Retina (tissue), 1 donor: Measurements from ENCODE around the gene TP53TG5.

Source experiments
- DNase-seq: peaks from one replicate; pipeline ENCODE4 v3.0.0-alpha.2; 2016

The TP53TG5 gene

GRCh38 chr20:45405571-45406259 lies 27.6 kb upstream of the TP53TG5 start:
- peak; percentile 71 for DNase-seq

- DNase-seq, result no peak
Observed at GRCh38 chr20:45404438-45404837, 26.3 kb upstream of the TP53TG5 start.

- no peak for DNase-seq
Observed at GRCh38 chr20:45402946-45403345, 24.8 kb upstream of the TP53TG5 start.

GRCh38 chr20:45400346-45401031 lies 22.4 kb upstream of the TP53TG5 start:
- DNase-seq, result no peak

GRCh38 chr20:45399018-45399417 lies 20.9 kb upstream of the TP53TG5 start:
- no peak for DNase-seq

- DNase-seq, result no peak
Observed at GRCh38 chr20:45395114-45395415, 16.9 kb upstream of the TP53TG5 start.

- DNase-seq, result no peak
Observed at GRCh38 chr20:45394221-45395113, 16.3 kb upstream of the TP53TG5 start.

- DNase-seq, result no peak
Observed at GRCh38 chr20:45392733-45393132, 14.6 kb upstream of the TP53TG5 start.

GRCh38 chr20:45391559-45391958 lies 13.4 kb upstream of the TP53TG5 start:
- no peak for DNase-seq

GRCh38 chr20:45390931-45391330 lies 12.8 kb upstream of the TP53TG5 start:
- DNase-seq, result no peak

- DNase-seq, result no peak
Observed at GRCh38 chr20:45387274-45387673, 9.1 kb upstream of the TP53TG5 start.

GRCh38 chr20:45377269-45377668 lies 856 bp downstream of the TP53TG5 start:
- no peak for DNase-seq

GRCh38 chr20:45374966-45375365 lies 3.2 kb downstream of the TP53TG5 start:
- DNase-seq, result no peak

GRCh38 chr20:45374101-45374467 lies 4.0 kb downstream of the TP53TG5 start:
- no peak for DNase-seq

GRCh38 chr20:45373353-45374100 lies 4.6 kb downstream of the TP53TG5 start:
- peak; percentile 82 for DNase-seq

- no peak for DNase-seq
Observed at GRCh38 chr20:45372646-45373352, 5.3 kb downstream of the TP53TG5 start.

GRCh38 chr20:45372241-45372640 lies 5.9 kb downstream of the TP53TG5 start:
- DNase-seq, result no peak

GRCh38 chr20:45370571-45371160 lies 7.5 kb downstream of the TP53TG5 start:
- no peak for DNase-seq

- DNase-seq, result no peak
Observed at GRCh38 chr20:45368221-45368980, 9.7 kb downstream of the TP53TG5 start.

GRCh38 chr20:45367126-45367525 lies 11.0 kb downstream of the TP53TG5 start:
- DNase-seq, result no peak

- DNase-seq, result no peak
Observed at GRCh38 chr20:45366631-45367030, 11.5 kb downstream of the TP53TG5 start.
